ENCODE measurements around the gene SSBP3.

- TF ChIP-seq EP300 (IDR thresholded peaks at IDR 0.05; ENCODE audit: low read length): no peak
- TF ChIP-seq VEZF1 (CRISPR knock-in tag; IDR thresholded peaks at IDR 0.05): no peak
- TF ChIP-seq, protein P1, sequence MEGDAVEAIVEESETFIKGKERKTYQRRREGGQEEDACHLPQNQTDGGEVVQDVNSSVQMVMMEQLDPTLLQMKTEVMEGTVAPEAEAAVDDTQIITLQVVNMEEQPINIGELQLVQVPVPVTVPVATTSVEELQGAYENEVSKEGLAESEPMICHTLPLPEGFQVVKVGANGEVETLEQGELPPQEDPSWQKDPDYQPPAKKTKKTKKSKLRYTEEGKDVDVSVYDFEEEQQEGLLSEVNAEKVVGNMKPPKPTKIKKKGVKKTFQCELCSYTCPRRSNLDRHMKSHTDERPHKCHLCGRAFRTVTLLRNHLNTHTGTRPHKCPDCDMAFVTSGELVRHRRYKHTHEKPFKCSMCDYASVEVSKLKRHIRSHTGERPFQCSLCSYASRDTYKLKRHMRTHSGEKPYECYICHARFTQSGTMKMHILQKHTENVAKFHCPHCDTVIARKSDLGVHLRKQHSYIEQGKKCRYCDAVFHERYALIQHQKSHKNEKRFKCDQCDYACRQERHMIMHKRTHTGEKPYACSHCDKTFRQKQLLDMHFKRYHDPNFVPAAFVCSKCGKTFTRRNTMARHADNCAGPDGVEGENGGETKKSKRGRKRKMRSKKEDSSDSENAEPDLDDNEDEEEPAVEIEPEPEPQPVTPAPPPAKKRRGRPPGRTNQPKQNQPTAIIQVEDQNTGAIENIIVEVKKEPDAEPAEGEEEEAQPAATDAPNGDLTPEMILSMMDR (IDR thresholded peaks at IDR 0.05 in 2 of 3, conservative IDR thresholded peaks at IDR 0.05 in 1 of 3; ENCODE audit: insufficient read depth in 2 of 3, low read depth in 1 of 3, low read length in 3 of 3): no peak
- no peak for TF ChIP-seq POLR2A (conservative IDR thresholded peaks at IDR 0.05)
- TF ChIP-seq MECOM (CRISPR knock-in tag; IDR thresholded peaks at IDR 0.05): no peak
- no peak for TF ChIP-seq NFXL1 (CRISPR knock-in tag; IDR thresholded peaks at IDR 0.05)
- no peak for TF ChIP-seq CEBPG (CRISPR knock-in tag; IDR thresholded peaks at IDR 0.05)
- TF ChIP-seq CEBPG (tag; conservative IDR thresholded peaks at IDR 0.05 in 1 of 2, IDR thresholded peaks at IDR 0.05 in 1 of 2): no peak
- TF ChIP-seq, protein P2, sequence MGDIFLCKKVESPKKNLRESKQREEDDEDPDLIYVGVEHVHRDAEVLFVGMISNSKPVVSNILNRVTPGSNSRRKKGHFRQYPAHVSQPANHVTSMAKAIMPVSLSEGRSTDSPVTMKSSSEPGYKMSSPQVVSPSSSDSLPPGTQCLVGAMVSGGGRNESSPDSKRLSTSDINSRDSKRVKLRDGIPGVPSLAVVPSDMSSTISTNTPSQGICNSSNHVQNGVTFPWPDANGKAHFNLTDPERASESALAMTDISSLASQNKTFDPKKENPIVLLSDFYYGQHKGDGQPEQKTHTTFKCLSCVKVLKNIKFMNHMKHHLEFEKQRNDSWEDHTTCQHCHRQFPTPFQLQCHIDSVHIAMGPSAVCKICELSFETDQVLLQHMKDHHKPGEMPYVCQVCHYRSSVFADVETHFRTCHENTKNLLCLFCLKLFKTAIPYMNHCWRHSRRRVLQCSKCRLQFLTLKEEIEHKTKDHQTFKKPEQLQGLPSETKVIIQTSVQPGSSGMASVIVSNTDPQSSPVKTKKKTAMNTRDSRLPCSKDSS (IDR thresholded peaks at IDR 0.05; ENCODE audit: low read depth, partially characterized antibody): no peak
These were observed 121.2 kb downstream of the SSBP3 start for GRCh38 chr1:54284781-54285529.
